Activated CD8-positive, alpha-beta memory T cell treated with anti-CD3 and anti-CD28 coated beads, Interleukin-2, amount 50 U/mL, for 4 hours (primary cell): ENCODE data around the gene ZEB2.

Experiments used
- DNase-seq: peaks from one replicate; pipeline ENCODE4 v3.0.0-alpha.2; 2020

ZEB2 gene

GRCh38 chr2:144343145-144343544 lies 176.8 kb downstream of the ZEB2 start:
- DNase-seq, result no peak

GRCh38 chr2:144341538-144341937 lies 178.4 kb downstream of the ZEB2 start:
- DNase-seq, result no peak

- DNase-seq, result no peak
These were observed 180.9 kb downstream of the ZEB2 start for GRCh38 chr2:144339048-144339447.

GRCh38 chr2:144334551-144334950 lies 185.4 kb downstream of the ZEB2 start:
- no peak for DNase-seq
